HEK293 (cell line): Measurements from ENCODE around the gene S100A4.
A peak's percentile ranks its signal among the peaks of the same experiment; 100 is the strongest.

ENCODE experiments used
- CTCF ChIP-seq: fragments of 450-650 bp; formaldehyde crosslinking; IDR thresholded peaks from 2 replicates; pipeline ENCODE4 v1.5.1; 2016; ENCODE audit warnings: missing biosample characterization, missing genetic modification characterization
- GFI1B ChIP-seq: fragments of 450-650 bp; formaldehyde crosslinking; IDR thresholded peaks from 2 replicates; pipeline ENCODE4 v1.5.1; 2016; ENCODE audit warnings: missing biosample characterization, missing genetic modification characterization
- HOXA7 ChIP-seq: sonication (generic); formaldehyde crosslinking; IDR thresholded peaks from 2 replicates; pipeline ENCODE4 v1.8.1; 2022; ENCODE audit warnings: missing genetic modification reagents, borderline replicate concordance
- PATZ1 ChIP-seq: fragments of 450-650 bp; formaldehyde crosslinking; IDR thresholded peaks from 2 replicates; pipeline ENCODE4 v1.5.1; 2016; ENCODE audit warnings: missing biosample characterization, missing genetic modification characterization
- ZBTB8A ChIP-seq: fragments of 450-650 bp; formaldehyde crosslinking; IDR thresholded peaks from 2 replicates; pipeline ENCODE4 v1.5.1; 2016; ENCODE audit warnings: missing biosample characterization, missing genetic modification characterization
- ZFP3 ChIP-seq: fragments of 450-650 bp; formaldehyde crosslinking; IDR thresholded peaks from 2 replicates; pipeline ENCODE4 v1.5.1; 2016; ENCODE audit warnings: low read depth, missing biosample characterization, missing genetic modification characterization
- ZFP41 ChIP-seq: fragments of 450-650 bp; formaldehyde crosslinking; IDR thresholded peaks from 2 replicates; pipeline ENCODE4 v1.5.1; 2016; ENCODE audit warnings: missing biosample characterization, missing genetic modification characterization, borderline replicate concordance
- ZNF449 ChIP-seq: fragments of 450-650 bp; formaldehyde crosslinking; IDR thresholded peaks from 2 replicates; pipeline ENCODE4 v1.5.1; 2017; ENCODE audit warnings: missing biosample characterization, mild to moderate bottlenecking, missing genetic modification characterization, moderate library complexity
- ZNF558 ChIP-seq: fragments of 450-650 bp; formaldehyde crosslinking; IDR thresholded peaks from 2 replicates; pipeline ENCODE4 v1.5.1; 2016; ENCODE audit warnings: missing biosample characterization, missing genetic modification characterization
- ZNF560 ChIP-seq: fragments of 450-650 bp; formaldehyde crosslinking; IDR thresholded peaks from 2 replicates; pipeline ENCODE4 v1.5.1; 2017; ENCODE audit warnings: missing biosample characterization, missing genetic modification characterization, borderline replicate concordance
- ZNF639 ChIP-seq: fragments of 450-650 bp; formaldehyde crosslinking; IDR thresholded peaks from 2 replicates; pipeline ENCODE4 v1.5.1; 2016; ENCODE audit warnings: missing biosample characterization, missing genetic modification characterization
- ZNF76 ChIP-seq: fragments of 450-650 bp; formaldehyde crosslinking; IDR thresholded peaks from 2 replicates; pipeline ENCODE4; 2016; ENCODE audit warnings: low read depth, missing biosample characterization, missing genetic modification characterization, borderline replicate concordance
- ZSCAN30 ChIP-seq: fragments of 450-650 bp; IDR thresholded peaks from 2 replicates; pipeline ENCODE4 v1.5.1; 2018; ENCODE audit warnings: missing biosample characterization, mild to moderate bottlenecking, missing genetic modification characterization, moderate library complexity

- TF ChIP-seq ZFP3 (tag by site-specific recombination) = no peak
- no peak for TF ChIP-seq ZNF449 (tag by site-specific recombination)
- TF ChIP-seq ZSCAN30 = no peak
- TF ChIP-seq ZNF560 (tag by site-specific recombination) = no peak
- no peak for TF ChIP-seq ZFP41 (tag by site-specific recombination)
- TF ChIP-seq ZNF558 (tag by site-specific recombination) = no peak
- TF ChIP-seq CTCF (tag by site-specific recombination) = no peak
- TF ChIP-seq ZNF639 = no peak
- no peak for TF ChIP-seq ZBTB8A (tag by site-specific recombination)
- TF ChIP-seq HOXA7 (CRISPR knock-in tag) = no peak
- TF ChIP-seq PATZ1 (tag by site-specific recombination) = no peak
- no peak for TF ChIP-seq GFI1B (tag by site-specific recombination)
- TF ChIP-seq ZNF76 (tag by site-specific recombination) = peak; percentile 48; the same call in 1 of the 2 replicates
These were observed 11.9 kb downstream of the S100A4 start for GRCh38 chr1:153533689-153534201.
